Measurements from ENCODE around the gene MCIDAS.

Gene MCIDAS

DNA sequence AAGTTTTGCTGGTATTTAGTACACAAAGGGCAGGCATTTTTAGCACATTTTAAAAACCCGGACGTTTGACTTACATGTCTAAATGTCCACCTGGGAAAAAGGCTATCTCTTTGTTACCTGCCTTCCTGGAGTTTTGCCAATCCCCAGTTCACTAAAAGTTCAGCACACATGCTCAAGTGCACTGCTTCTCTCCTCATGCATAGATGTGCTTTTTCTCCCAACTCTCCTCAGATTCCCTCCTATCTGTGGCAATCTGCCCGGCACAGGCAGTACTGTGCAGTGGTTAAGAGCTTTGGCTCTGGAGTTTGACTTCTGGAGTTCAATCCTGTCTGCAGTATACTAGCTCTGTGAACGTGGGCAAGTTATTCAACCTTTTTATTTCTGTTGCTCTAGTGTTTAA is 14.6 kb upstream of the MCIDAS start:
- Histone ChIP-seq H3K27ac (no peak overlapping the region), H3K27me3 (ENCODE audit: insufficient read depth, low read depth, severe bottlenecking) (no peaks in the 10 kb centered on the region), H3K4me3 (ENCODE audit: low read depth, low read length) (no peak overlapping the region), H3K9me3 (ENCODE audit: severe bottlenecking) (no peaks in the 10 kb centered on the region), H3K36me3 (no peaks in the 10 kb centered on the region)
- no peak for DNase-seq
- TF ChIP-seq, protein P1, sequence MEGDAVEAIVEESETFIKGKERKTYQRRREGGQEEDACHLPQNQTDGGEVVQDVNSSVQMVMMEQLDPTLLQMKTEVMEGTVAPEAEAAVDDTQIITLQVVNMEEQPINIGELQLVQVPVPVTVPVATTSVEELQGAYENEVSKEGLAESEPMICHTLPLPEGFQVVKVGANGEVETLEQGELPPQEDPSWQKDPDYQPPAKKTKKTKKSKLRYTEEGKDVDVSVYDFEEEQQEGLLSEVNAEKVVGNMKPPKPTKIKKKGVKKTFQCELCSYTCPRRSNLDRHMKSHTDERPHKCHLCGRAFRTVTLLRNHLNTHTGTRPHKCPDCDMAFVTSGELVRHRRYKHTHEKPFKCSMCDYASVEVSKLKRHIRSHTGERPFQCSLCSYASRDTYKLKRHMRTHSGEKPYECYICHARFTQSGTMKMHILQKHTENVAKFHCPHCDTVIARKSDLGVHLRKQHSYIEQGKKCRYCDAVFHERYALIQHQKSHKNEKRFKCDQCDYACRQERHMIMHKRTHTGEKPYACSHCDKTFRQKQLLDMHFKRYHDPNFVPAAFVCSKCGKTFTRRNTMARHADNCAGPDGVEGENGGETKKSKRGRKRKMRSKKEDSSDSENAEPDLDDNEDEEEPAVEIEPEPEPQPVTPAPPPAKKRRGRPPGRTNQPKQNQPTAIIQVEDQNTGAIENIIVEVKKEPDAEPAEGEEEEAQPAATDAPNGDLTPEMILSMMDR (IDR thresholded peaks at IDR 0.05; ENCODE audit: low read depth, low read length) = no peak

DNA sequence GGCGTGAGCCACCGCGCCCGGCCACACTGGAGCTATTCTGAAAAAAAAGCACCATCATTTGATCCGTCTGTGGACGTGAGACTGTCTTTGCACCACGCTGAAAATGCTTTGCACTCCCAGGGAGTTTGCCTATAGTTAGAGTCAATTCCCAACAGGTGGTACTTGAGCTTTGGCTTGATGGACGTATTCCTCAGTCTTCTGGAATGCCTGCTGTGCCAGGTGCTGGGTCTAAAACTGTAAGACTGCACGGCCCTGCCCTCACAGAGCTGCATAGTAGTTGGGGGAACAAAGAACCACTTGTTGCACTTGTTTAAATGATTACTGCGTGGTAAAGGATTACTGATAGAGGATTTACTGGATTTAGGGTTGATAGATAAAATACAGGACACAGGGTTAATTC is 9.7 kb upstream of the MCIDAS start:
- peaks cover 23% of the 10 kb centered on the region for H3K27me3 ChIP-seq (ENCODE audit: insufficient read depth, low read depth, severe bottlenecking)
- no peak overlapping the region for H3K4me3 ChIP-seq (ENCODE audit: low read depth, low read length)
- DNase-seq = no peak
- TF ChIP-seq, protein P1 (IDR thresholded peaks at IDR 0.05; ENCODE audit: low read depth, low read length) = no peak
- H3K27ac ChIP-seq = no peak overlapping the region
- H3K36me3 ChIP-seq = no peaks in the 10 kb centered on the region
- H3K9me3 ChIP-seq (ENCODE audit: severe bottlenecking) = no peaks in the 10 kb centered on the region

DNA sequence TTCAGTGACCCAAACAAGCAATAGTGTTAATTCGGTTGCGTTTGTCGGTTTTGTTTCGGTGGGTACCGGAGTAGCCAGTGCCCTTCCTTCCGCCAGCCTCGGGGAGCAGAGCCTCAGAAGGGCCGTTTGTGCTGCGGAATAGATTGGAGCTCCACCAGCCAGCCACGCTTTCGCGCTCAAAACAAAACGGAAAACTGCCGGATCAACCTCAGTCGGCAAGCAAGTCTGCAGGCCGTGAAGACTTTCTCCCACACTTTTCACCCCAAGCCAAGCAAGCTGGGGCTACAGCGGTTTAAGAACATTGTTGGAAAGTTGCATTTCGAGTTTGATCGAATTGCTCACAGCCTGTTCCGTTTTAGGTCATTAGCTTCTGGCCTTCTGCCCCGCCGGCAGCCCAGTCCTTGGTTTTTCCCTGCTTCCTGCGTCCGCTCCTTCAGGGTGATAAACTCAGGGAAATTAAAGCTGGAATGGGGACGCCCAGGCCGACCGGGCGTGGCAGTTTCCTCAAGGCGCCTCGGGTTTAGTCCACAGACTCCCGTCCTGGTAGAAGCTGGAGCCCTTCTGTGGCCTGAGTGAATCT is 7.1 kb upstream of the MCIDAS start:
- no peak overlapping the region for H3K27ac ChIP-seq
- H3K4me3 ChIP-seq (ENCODE audit: low read depth, low read length) = peak overlapping the region; percentile 67
- H3K9me3 ChIP-seq (ENCODE audit: severe bottlenecking) = no peaks in the 10 kb centered on the region
- TF ChIP-seq, protein P1 (IDR thresholded peaks at IDR 0.05; ENCODE audit: low read depth, low read length) = no peak
- H3K27me3 ChIP-seq (ENCODE audit: insufficient read depth, low read depth, severe bottlenecking) = peaks cover 47% of the 10 kb centered on the region
- H3K36me3 ChIP-seq = no peaks in the 10 kb centered on the region
- peak; percentile 20 for DNase-seq

DNA sequence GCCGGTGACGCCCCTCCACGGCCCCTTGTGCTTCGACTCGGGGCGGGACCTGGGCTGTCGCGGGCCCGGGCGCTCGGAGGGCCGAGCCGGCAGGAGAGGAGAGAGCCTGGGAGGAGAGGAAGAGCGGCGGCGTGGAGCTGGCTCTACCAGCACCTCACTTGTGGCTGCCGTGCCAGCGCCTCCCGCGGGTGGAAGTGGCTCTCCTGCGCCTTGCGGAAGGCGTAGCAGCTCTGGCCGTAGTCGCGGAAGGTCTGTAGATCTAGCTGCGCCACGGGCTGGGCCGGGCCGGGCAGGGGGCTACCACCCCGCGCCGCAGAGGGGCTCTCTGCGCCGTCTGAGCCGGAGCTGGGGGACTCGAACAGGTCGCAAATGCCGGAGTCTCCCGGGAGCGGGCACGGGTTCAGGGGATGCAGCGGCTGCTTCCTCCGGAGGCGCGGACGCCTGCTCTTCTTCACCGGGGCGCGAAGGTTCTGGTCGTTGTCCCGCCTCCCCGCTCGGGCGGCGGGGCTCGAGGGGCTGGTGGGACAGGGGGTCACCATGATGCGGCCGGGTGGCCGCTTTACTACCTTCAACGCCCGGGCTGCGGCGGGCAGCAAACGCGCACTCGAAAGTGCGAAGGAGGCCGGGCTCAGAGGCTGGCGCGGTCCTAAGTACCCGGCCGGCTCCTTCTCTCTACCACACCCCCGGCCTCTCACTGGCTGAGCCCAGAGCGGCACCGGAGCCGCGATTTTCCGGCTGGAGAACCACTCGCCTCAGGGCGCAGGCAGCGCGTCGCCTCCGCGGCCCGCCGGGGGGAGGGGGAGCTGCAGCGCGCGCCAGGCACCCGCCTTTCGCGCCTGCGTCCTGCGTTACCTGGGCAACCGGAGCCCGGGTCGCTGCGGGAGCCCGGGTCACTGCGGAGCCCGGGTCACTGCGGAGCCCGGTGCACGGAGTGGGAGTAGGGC is 6.1 kb upstream of the MCIDAS start, which contains the start of gene CCNO:
Gene CCNO (minus strand): TSS at position 624 of the 944 bp plus-strand sequence. CDS start 85 bp downstream, at position 539.
- Histone ChIP-seq H3K27ac (no peak within 1 kb of the TSS), H3K9me3 (ENCODE audit: severe bottlenecking) (no peaks in the 10 kb centered on the region), H3K27me3 (ENCODE audit: insufficient read depth, low read depth, severe bottlenecking) (peaks cover 57% of the 10 kb centered on the region), H3K4me3 (ENCODE audit: low read depth, low read length) (peak within 1 kb of the TSS; percentile 67), H3K36me3 (no peaks in the 10 kb centered on the region)
- TF ChIP-seq, protein P1 (IDR thresholded peaks at IDR 0.05; ENCODE audit: low read depth, low read length) = peak; percentile 28; the same call in 1 of the 2 replicates
- peak; percentile 75 for DNase-seq

DNA sequence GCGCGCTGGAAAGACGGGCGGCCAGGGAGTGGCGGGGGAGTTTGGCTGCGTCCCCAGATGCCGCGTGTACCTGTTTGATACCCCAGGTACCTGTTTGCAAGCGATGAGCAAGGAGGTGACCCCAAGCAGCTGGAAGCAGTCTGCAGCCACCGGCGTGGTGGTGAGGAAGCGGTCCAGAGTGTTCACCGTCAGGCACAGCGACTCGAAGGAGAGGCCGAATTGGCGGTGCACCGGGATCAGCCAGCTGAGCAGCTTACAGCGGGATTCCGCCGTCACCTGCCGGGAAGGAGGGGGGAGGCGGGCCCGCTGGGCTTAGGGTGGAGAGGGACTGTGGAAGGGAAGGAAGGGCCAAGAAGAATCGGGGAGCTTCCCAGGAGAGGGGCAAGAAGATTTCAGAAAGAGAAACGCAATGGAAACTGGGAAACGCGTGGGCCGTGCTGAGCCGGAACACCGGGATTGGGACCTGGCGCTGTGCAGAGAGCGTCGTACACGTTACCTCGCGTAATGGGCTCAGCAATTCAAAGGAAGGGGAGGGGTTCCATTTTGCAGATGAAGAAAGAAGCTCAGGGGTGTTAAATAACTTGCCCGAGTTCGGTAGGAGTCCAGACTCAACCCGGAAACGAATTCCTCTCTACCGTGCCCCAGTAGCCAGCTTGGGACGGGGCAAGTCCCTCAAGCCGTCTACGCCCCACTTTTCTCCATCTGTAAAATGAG is 5.3 kb upstream of the MCIDAS start:
- peak; percentile 67 for DNase-seq
- TF ChIP-seq, protein P1 (IDR thresholded peaks at IDR 0.05; ENCODE audit: low read depth, low read length) = no peak
- peak overlapping the region; percentile 67 for H3K4me3 ChIP-seq (ENCODE audit: low read depth, low read length)
- no peaks in the 10 kb centered on the region for H3K9me3 ChIP-seq (ENCODE audit: severe bottlenecking)
- H3K36me3 ChIP-seq = no peaks in the 10 kb centered on the region
- peaks cover 65% of the 10 kb centered on the region for H3K27me3 ChIP-seq (ENCODE audit: insufficient read depth, low read depth, severe bottlenecking)
- H3K27ac ChIP-seq = no peak overlapping the region

Measured in WERI-Rb-1 (cell line).